HL-60 (cell line): Measurements from ENCODE around the gene LDB2.

Experiments
- DNase-seq, 2 experiments: peaks; one replicate each; pipeline ENCODE4 v3.0.0-alpha.2; 2010 to 2020; ENCODE audit warnings: low read depth in 1 of 2, low spot score in 1 of 2
- H3K27ac ChIP-seq: fragments of 250-450 bp; sonication (Bioruptor Pico); replicated peaks from 2 replicates; pipeline ENCODE4 v1.5.1; 2020; ENCODE audit warnings: mild to moderate bottlenecking, moderate library complexity
- H3K27me3 ChIP-seq: fragments of 250-450 bp; sonication (Bioruptor Pico); 2 replicates; pipeline ENCODE4 v1.5.1; 2021; ENCODE audit warnings: mild to moderate bottlenecking, moderate library complexity; ENCODE audit not compliant: insufficient read depth, poor library complexity, severe bottlenecking
- H3K4me3 ChIP-seq: replicated peaks from 2 replicates; pipeline ENCODE4 v1.5.1; 2011; ENCODE audit warnings: mild to moderate bottlenecking, control low read depth, low read length; ENCODE audit not compliant: insufficient read depth
- CTCF ChIP-seq: IDR thresholded peaks from one replicate; pipeline ENCODE4 v1.5.1; 2011; ENCODE audit warnings: low read length, control low read depth, inconsistent platforms; ENCODE audit not compliant: insufficient read depth
- GABPA ChIP-seq: IDR thresholded peaks from 2 replicates; pipeline ENCODE4 v1.6.1; 2012; ENCODE audit warnings: low read depth
- POLR2AphosphoS5 ChIP-seq: IDR thresholded peaks from 2 replicates; pipeline ENCODE4 v1.6.1; 2012; ENCODE audit warnings: low read depth
- REST ChIP-seq: IDR thresholded peaks from 2 replicates; pipeline ENCODE4 v1.6.1; 2012; ENCODE audit warnings: low read depth; ENCODE audit not compliant: insufficient replicate concordance
- SPI1 ChIP-seq: IDR thresholded peaks from 2 replicates; pipeline ENCODE4 v1.6.1; 2012; ENCODE audit warnings: low read depth, mild to moderate bottlenecking, borderline replicate concordance

The LDB2 gene

GRCh38 chr4:16492872-16493271 is 405.6 kb downstream of the LDB2 start:
- no peak for DNase-seq
- TF ChIP-seq POLR2AphosphoS5 (no peak), CTCF (no peak), GABPA (no peak), SPI1 (no peak), REST (no peak)
- Histone ChIP-seq H3K4me3 (no peak overlapping the region), H3K27me3 (no peaks in the 10 kb centered on the region), H3K27ac (no peak overlapping the region)

GRCh38 chr4:16489226-16489625 is 409.2 kb downstream of the LDB2 start:
- H3K27ac ChIP-seq: no peak overlapping the region
- TF ChIP-seq POLR2AphosphoS5: no peak
- TF ChIP-seq SPI1: no peak
- no peak for TF ChIP-seq REST
- no peak for TF ChIP-seq CTCF
- TF ChIP-seq GABPA: no peak
- DNase-seq: no peak
- H3K4me3 ChIP-seq: no peak overlapping the region
- no peaks in the 10 kb centered on the region for H3K27me3 ChIP-seq

- no peak overlapping the region for H3K27ac ChIP-seq
- TF ChIP-seq POLR2AphosphoS5 (no peak), SPI1 (no peak), GABPA (no peak)
Measured at GRCh38 chr4:16488084-16488483, 410.4 kb downstream of the LDB2 start.

GRCh38 chr4:16484711-16485110 is 413.7 kb downstream of the LDB2 start:
- Histone ChIP-seq H3K27ac (no peak overlapping the region), H3K4me3 (no peak overlapping the region), H3K27me3 (no peaks in the 10 kb centered on the region)
- TF ChIP-seq REST (no peak), GABPA (no peak), POLR2AphosphoS5 (no peak), CTCF (no peak), SPI1 (no peak)
- DNase-seq: no peak

More at GRCh38 chr4:16488084-16488483, 410.4 kb downstream of the LDB2 start:
- Histone ChIP-seq H3K4me3 (no peak overlapping the region), H3K27me3 (no peaks in the 10 kb centered on the region)
- no peak for DNase-seq
